Measurements from ENCODE around the gene MYD88.

DNA sequence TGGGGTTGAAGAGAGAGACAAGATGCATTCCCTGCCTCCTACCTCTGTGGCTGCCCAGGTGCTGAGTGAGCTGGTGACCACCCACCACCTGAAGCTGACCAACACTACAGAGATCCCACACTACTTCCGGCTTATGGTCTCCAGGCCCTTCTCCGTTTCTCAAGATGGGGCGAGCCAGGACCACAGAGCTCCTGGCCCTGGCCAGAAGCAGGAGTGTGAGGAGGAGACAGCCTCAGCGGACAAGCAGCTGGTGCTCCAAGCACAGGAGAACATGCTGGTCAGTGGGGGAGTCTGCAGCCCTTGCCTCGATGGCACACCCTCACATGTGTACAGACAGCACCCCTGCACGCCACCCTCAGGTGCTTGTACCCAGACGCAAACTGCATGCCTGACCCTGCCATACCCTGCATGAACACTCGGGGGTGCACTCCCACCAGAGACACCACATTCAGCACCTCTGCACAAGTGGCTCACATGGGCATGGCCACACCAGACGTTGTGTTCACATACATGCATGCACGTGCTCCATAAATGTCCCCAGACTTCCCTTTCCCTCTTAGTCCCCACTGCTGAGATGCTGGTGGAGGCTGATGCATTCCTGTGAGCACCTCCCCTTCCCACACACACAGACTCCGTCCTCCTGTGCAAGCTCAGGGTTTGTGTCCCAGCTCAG lies 20.6 kb upstream of the MYD88 start:
- TF ChIP-seq, protein P1, sequence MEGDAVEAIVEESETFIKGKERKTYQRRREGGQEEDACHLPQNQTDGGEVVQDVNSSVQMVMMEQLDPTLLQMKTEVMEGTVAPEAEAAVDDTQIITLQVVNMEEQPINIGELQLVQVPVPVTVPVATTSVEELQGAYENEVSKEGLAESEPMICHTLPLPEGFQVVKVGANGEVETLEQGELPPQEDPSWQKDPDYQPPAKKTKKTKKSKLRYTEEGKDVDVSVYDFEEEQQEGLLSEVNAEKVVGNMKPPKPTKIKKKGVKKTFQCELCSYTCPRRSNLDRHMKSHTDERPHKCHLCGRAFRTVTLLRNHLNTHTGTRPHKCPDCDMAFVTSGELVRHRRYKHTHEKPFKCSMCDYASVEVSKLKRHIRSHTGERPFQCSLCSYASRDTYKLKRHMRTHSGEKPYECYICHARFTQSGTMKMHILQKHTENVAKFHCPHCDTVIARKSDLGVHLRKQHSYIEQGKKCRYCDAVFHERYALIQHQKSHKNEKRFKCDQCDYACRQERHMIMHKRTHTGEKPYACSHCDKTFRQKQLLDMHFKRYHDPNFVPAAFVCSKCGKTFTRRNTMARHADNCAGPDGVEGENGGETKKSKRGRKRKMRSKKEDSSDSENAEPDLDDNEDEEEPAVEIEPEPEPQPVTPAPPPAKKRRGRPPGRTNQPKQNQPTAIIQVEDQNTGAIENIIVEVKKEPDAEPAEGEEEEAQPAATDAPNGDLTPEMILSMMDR (IDR thresholded peaks at IDR 0.05; ENCODE audit: low read depth, low read length, missing input control): peak; percentile 77
- TF ChIP-seq RAD21 (IDR thresholded peaks at IDR 0.05): peak; percentile 80 to 93
- TF ChIP-seq YY1 (IDR thresholded peaks at IDR 0.05): peak; percentile 8
- TF ChIP-seq, protein P2, sequence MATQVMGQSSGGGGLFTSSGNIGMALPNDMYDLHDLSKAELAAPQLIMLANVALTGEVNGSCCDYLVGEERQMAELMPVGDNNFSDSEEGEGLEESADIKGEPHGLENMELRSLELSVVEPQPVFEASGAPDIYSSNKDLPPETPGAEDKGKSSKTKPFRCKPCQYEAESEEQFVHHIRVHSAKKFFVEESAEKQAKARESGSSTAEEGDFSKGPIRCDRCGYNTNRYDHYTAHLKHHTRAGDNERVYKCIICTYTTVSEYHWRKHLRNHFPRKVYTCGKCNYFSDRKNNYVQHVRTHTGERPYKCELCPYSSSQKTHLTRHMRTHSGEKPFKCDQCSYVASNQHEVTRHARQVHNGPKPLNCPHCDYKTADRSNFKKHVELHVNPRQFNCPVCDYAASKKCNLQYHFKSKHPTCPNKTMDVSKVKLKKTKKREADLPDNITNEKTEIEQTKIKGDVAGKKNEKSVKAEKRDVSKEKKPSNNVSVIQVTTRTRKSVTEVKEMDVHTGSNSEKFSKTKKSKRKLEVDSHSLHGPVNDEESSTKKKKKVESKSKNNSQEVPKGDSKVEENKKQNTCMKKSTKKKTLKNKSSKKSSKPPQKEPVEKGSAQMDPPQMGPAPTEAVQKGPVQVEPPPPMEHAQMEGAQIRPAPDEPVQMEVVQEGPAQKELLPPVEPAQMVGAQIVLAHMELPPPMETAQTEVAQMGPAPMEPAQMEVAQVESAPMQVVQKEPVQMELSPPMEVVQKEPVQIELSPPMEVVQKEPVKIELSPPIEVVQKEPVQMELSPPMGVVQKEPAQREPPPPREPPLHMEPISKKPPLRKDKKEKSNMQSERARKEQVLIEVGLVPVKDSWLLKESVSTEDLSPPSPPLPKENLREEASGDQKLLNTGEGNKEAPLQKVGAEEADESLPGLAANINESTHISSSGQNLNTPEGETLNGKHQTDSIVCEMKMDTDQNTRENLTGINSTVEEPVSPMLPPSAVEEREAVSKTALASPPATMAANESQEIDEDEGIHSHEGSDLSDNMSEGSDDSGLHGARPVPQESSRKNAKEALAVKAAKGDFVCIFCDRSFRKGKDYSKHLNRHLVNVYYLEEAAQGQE (IDR thresholded peaks at IDR 0.05): peak; percentile 27
- no peak for TF ChIP-seq SP1 (IDR thresholded peaks at IDR 0.05)
- TF ChIP-seq HNF4A (conservative IDR thresholded peaks at IDR 0.05): no peak
- no peak for TF ChIP-seq JUND (IDR thresholded peaks at IDR 0.05)
- TF ChIP-seq TAF1 (conservative IDR thresholded peaks at IDR 0.05): no peak
- TF ChIP-seq, protein P3, sequence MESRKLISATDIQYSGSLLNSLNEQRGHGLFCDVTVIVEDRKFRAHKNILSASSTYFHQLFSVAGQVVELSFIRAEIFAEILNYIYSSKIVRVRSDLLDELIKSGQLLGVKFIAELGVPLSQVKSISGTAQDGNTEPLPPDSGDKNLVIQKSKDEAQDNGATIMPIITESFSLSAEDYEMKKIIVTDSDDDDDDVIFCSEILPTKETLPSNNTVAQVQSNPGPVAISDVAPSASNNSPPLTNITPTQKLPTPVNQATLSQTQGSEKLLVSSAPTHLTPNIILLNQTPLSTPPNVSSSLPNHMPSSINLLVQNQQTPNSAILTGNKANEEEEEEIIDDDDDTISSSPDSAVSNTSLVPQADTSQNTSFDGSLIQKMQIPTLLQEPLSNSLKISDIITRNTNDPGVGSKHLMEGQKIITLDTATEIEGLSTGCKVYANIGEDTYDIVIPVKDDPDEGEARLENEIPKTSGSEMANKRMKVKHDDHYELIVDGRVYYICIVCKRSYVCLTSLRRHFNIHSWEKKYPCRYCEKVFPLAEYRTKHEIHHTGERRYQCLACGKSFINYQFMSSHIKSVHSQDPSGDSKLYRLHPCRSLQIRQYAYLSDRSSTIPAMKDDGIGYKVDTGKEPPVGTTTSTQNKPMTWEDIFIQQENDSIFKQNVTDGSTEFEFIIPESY (IDR thresholded peaks at IDR 0.05): no peak
- TF ChIP-seq, protein P4, sequence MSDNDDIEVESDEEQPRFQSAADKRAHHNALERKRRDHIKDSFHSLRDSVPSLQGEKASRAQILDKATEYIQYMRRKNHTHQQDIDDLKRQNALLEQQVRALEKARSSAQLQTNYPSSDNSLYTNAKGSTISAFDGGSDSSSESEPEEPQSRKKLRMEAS (IDR thresholded peaks at IDR 0.05): peak; percentile 20
- TF ChIP-seq HNF4G (IDR thresholded peaks at IDR 0.05): no peak

Measured in liver (tissue), 3 donors.